BE2C (cell line): ENCODE data around the gene CRADD.
A peak's percentile ranks its signal among the peaks of the same experiment; 100 is the strongest.

ENCODE experiments used
- DNase-seq: peaks from one replicate; pipeline ENCODE4 v3.0.0-alpha.2; 2020
- H3K27me3 ChIP-seq: fragments of 250-450 bp; sonication (Bioruptor Pico); 2 replicates; pipeline ENCODE4 v1.5.1; 2020; ENCODE audit warnings: mild to moderate bottlenecking
- H3K36me3 ChIP-seq: fragments of 250-450 bp; sonication (Bioruptor Pico); 2 replicates; pipeline ENCODE4 v1.5.1; 2020; ENCODE audit warnings: mild to moderate bottlenecking
- H3K4me1 ChIP-seq: fragments of 250-450 bp; sonication (Bioruptor Pico); 2 replicates; pipeline ENCODE4 v1.5.1; 2020
- H3K4me3 ChIP-seq: 2 replicates; pipeline ENCODE4 v1.5.1; 2011; ENCODE audit warnings: low read depth, low read length
- H3K9me3 ChIP-seq: fragments of 250-450 bp; sonication (Bioruptor Pico); 2 replicates; pipeline ENCODE4 v1.5.1; 2020
- TF ChIP-seq, protein P1 (sequence below): IDR thresholded peaks from 2 replicates; pipeline ENCODE4 v1.5.1; 2012; ENCODE audit warnings: mild to moderate bottlenecking, low read depth, low read length

CRADD gene

DNA sequence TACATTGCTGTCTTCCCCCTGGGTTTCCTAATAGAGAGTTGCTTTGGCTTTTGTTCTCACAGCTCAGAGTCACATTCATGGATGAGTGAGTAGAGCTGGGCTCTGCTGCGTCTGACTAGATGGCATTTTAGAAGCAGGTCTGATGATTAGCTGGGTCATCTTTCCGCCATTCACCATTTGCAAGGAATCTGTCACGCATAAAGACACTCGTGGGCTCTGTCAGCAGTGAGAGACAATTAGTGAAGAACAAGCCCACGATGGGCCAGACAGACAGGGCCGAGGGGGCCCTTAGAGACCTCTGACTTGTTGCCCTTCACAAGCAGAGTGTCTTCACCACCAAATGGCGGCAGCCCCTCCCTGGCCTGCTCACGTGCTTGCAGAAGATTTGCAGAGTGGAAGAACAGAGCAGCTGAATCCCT is 175.0 kb downstream of the CRADD start:
- TF ChIP-seq, protein P1, sequence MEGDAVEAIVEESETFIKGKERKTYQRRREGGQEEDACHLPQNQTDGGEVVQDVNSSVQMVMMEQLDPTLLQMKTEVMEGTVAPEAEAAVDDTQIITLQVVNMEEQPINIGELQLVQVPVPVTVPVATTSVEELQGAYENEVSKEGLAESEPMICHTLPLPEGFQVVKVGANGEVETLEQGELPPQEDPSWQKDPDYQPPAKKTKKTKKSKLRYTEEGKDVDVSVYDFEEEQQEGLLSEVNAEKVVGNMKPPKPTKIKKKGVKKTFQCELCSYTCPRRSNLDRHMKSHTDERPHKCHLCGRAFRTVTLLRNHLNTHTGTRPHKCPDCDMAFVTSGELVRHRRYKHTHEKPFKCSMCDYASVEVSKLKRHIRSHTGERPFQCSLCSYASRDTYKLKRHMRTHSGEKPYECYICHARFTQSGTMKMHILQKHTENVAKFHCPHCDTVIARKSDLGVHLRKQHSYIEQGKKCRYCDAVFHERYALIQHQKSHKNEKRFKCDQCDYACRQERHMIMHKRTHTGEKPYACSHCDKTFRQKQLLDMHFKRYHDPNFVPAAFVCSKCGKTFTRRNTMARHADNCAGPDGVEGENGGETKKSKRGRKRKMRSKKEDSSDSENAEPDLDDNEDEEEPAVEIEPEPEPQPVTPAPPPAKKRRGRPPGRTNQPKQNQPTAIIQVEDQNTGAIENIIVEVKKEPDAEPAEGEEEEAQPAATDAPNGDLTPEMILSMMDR, result no peak
- H3K4me3 ChIP-seq, result 0 out of 2 replicates have a peak overlapping the region, but pooled peaks have one; percentile 21
- DNase-seq, result peak; percentile 44
- peaks cover 9% of the 10 kb centered on the region for H3K4me1 ChIP-seq
- H3K27me3 ChIP-seq, result no peaks in the 10 kb centered on the region
- H3K9me3 ChIP-seq, result no peaks in the 10 kb centered on the region
- H3K36me3 ChIP-seq, result no peaks in the 10 kb centered on the region

DNA sequence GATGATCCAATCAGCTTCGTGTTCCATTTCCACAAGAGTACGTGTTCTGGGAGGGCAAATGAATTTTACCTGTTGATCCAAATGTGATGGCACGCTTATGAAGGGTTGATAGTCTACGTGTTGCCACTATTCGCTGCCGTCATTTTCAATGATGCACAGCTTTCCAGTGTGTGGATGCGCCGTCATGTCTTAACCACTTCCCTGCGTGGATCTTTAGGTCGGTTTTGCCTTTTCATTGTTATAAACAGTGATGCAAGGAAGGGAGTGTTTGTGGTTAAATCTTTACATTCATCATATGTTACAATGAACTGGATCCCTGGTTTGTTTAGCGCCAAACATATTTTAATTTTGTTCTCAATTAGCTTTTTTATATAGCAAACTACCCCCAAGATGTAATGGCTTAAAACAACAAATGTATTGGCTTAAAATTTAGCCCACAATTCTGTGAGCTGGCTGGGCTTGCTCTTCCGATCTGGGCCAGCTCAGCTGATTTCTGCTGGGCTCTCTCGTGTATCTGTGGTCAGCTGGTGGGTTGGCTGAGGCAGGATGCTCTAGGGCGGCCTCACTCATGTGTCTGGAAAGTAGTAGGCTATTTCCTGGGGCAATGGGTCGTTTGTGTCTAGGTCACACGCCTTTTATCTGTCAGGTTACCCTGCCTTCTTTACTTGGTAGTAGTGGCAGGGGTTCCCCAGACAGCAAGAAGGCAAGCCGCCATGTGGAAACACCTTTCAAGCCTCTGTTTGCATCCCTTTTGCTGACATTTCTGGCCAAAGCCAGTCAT is 176.7 kb downstream of the CRADD start:
- DNase-seq, result no peak
- peaks cover 9% of the 10 kb centered on the region for H3K4me1 ChIP-seq
- TF ChIP-seq, protein P1, result no peak

DNA sequence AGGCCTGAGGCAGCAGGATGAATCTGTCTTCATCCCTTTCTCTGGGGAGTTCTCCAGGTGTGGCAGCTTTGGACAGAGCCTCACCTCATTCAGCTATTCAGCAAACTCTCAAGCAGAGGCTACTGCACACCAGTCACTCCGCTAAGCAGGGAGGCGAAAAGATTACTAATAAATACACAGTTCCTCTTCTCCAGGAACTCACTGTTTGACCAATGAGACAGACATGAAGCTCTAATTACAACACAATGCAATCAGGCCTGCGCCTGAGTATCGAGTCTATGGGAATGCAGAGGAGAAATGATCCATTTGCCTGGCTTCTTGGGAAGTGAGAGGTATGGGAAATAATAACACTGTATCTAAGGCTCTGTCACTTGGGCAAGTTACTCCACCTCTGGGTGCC is 178.1 kb downstream of the CRADD start:
- Histone ChIP-seq H3K36me3 (no peaks in the 10 kb centered on the region), H3K4me3 (no peak overlapping the region), H3K27me3 (no peaks in the 10 kb centered on the region), H3K4me1 (peaks cover 9% of the 10 kb centered on the region), H3K9me3 (no peaks in the 10 kb centered on the region)
- no peak for DNase-seq
- TF ChIP-seq, protein P1, result no peak

More for the DNA sequence above, 176.7 kb downstream of the CRADD start:
- no peak overlapping the region for H3K4me3 ChIP-seq
- H3K36me3 ChIP-seq, result no peaks in the 10 kb centered on the region
- no peaks in the 10 kb centered on the region for H3K27me3 ChIP-seq
- no peaks in the 10 kb centered on the region for H3K9me3 ChIP-seq

DNA sequence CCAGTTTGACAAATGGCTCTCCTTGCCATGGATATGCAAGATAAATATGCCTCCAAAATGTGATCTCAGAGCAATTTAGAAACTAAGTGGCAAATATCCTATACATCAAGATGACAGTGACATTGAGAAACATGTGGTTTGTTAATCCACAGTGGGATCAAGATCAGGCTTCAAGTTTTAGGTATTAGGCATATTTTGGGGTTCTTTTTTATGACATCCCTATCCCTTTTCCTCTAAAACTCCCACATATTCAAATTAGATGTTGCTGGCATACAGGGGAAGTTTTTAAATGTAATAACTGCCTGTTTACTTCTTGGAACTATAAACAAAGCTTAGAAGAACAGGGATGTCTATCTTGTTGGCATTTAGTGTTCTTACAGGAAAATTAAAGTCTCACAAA is 179.4 kb downstream of the CRADD start:
- no peak for DNase-seq
- H3K9me3 ChIP-seq, result no peaks in the 10 kb centered on the region
- TF ChIP-seq, protein P1, result no peak
- no peaks in the 10 kb centered on the region for H3K36me3 ChIP-seq
- no peaks in the 10 kb centered on the region for H3K27me3 ChIP-seq
- H3K4me3 ChIP-seq, result no peak overlapping the region
- H3K4me1 ChIP-seq, result peaks cover 9% of the 10 kb centered on the region

DNA sequence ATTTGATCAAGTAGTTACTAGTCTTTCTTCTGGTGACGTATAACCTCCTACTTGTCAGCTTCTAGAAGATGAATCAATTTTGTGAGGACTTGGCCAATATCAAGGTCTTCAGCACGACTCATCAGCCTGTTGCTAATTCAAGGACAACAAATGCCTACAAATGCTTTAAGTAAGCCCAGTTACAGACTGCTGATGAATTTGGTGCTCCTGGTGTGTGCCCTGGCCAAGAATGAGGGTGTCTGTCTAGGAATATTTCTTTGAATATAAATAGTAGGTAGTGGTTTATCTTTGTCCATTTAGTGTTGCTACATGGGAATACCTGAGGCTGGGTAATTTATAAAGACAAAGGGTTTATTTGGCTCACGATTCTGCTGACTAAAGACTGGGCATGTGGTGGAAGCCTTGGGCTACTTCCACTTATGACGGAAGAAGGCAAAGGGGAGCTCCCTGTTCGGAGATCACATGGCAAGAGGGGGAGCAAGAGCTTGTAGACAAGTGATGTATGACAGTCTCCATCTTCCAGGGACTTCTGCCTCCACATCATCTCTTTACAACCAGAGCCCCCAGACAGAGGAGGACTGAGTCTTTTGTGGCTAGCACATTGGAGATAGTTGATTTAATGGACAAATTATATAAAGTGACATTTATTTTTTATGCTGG is 180.2 kb downstream of the CRADD start:
- Histone ChIP-seq H3K27me3 (no peaks in the 10 kb centered on the region), H3K36me3 (no peaks in the 10 kb centered on the region), H3K4me3 (no peak overlapping the region), H3K4me1 (peaks cover 2% of the 10 kb centered on the region; the same call in 1 of the 2 replicates), H3K9me3 (no peaks in the 10 kb centered on the region)
- no peak for DNase-seq
- TF ChIP-seq, protein P1, result no peak

DNA sequence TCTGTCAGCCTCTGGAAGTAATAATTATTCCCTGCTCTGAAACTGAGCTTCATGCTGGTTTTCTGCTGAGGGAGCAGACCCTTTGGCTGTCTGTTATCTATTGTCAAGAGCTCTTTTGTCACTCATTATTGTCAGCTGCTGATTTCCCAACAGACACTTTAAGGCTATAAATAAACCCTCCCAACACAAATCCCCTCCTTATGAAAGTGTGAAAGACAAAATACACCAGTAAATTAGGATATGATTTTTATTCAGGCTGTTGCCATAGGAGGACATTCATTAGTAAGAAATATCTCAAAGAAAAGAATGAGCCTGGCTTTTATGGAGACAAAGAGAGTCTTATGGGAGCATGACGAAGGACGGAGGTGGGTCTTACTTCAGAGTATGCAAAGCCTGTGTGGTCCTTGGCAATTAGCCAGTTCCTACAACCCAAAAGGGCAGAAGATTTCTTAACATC is 180.8 kb downstream of the CRADD start:
- TF ChIP-seq, protein P1, result no peak
- Histone ChIP-seq H3K4me1 (no peaks in the 10 kb centered on the region), H3K36me3 (no peaks in the 10 kb centered on the region), H3K9me3 (no peaks in the 10 kb centered on the region), H3K27me3 (no peaks in the 10 kb centered on the region), H3K4me3 (no peak overlapping the region)
- DNase-seq, result no peak
